ENCODE measurements around the gene IFNL3.
"Not testable (repeated sequence)": the region's sequence is repeated elsewhere in the genome, so short reads cannot be mapped to it uniquely, and the experiment has no call there.

IFNL3 gene

GRCh38 chr19:39244410-39245100 is at the start of gene IFNL3:
Gene IFNL3 (minus strand): TSS chr19:39245006. CDS start chr19:39244967, 39 bp downstream.
- not testable (repeated sequence) for DNase-seq (ENCODE audit: low spot score)

GRCh38 chr19:39293394-39293793 is 48.6 kb upstream of the IFNL3 start:
- no peak for DNase-seq (ENCODE audit: low spot score)

GRCh38 chr19:39284032-39284431 is 39.2 kb upstream of the IFNL3 start:
- DNase-seq (ENCODE audit: low spot score) = no peak

GRCh38 chr19:39282021-39282420 is 37.2 kb upstream of the IFNL3 start:
- DNase-seq (ENCODE audit: low spot score) = no peak

- DNase-seq (ENCODE audit: low spot score) = no peak
Observed at GRCh38 chr19:39277598-39277997, 32.8 kb upstream of the IFNL3 start.

GRCh38 chr19:39276740-39277139 is 31.9 kb upstream of the IFNL3 start:
- DNase-seq (ENCODE audit: low spot score) = no peak

- no peak for DNase-seq (ENCODE audit: low spot score)
Observed at GRCh38 chr19:39275578-39275977, 30.8 kb upstream of the IFNL3 start.

GRCh38 chr19:39273859-39274258 is 29.1 kb upstream of the IFNL3 start:
- DNase-seq (ENCODE audit: low spot score) = not testable (repeated sequence)

- no peak for DNase-seq (ENCODE audit: low spot score)
Observed at GRCh38 chr19:39270036-39270871, 25.4 kb upstream of the IFNL3 start.

GRCh38 chr19:39269369-39269768 is 24.6 kb upstream of the IFNL3 start:
- DNase-seq (ENCODE audit: low spot score) = not testable (repeated sequence)

- DNase-seq (ENCODE audit: low spot score) = not testable (repeated sequence)
Observed at GRCh38 chr19:39268531-39269223, 23.9 kb upstream of the IFNL3 start.

GRCh38 chr19:39268085-39268484 is 23.3 kb upstream of the IFNL3 start, which contains the start of gene IFNL2:
Gene IFNL2 (plus strand): TSS chr19:39268396. CDS start chr19:39268569, 173 bp downstream.
- not testable (repeated sequence) for DNase-seq (ENCODE audit: low spot score)

GRCh38 chr19:39265321-39265916 is 20.6 kb upstream of the IFNL3 start:
- peak; percentile 18 for DNase-seq (ENCODE audit: low spot score)

GRCh38 chr19:39264306-39265290 is 19.8 kb upstream of the IFNL3 start:
- peak; percentile 3 for DNase-seq (ENCODE audit: low spot score)

GRCh38 chr19:39263912-39264305 is 19.1 kb upstream of the IFNL3 start:
- no peak for DNase-seq (ENCODE audit: low spot score)

GRCh38 chr19:39262496-39262895 is 17.7 kb upstream of the IFNL3 start:
- DNase-seq (ENCODE audit: low spot score) = no peak

GRCh38 chr19:39261704-39262103 is 16.9 kb upstream of the IFNL3 start:
- DNase-seq (ENCODE audit: low spot score) = no peak

- DNase-seq (ENCODE audit: low spot score) = no peak
Observed at GRCh38 chr19:39257227-39257626, 12.4 kb upstream of the IFNL3 start.

GRCh38 chr19:39254531-39255345 is 9.9 kb upstream of the IFNL3 start:
- DNase-seq (ENCODE audit: low spot score) = no peak
